Lung (tissue), 12 donors: ENCODE results near the gene LCORL. TPM values are rescaled to one million over a fixed set of nuclear protein-coding genes. Genes with fewer than 3 reads are reported as not detected.

Experiments
- ATAC-seq: fragments of 200-7000 bp; cut with Tn5 transposase; one replicate; pipeline ENCODE4 v1.9.1; 2020; ENCODE audit warnings: moderate number of reproducible peaks; ENCODE audit not compliant: insufficient read depth, low FRiP score
- DNase-seq, 3 donors: peaks; one replicate each; pipeline ENCODE4 v3.0.0-alpha.2; 2013 to 2017
- H3K27ac ChIP-seq, 2 donors: one replicate each; pipeline ENCODE4 v1.5.1; 2013; ENCODE audit warnings: mild to moderate bottlenecking in 2 of 2, moderate library complexity in 2 of 2, control low read depth in 1 of 2, inconsistent platforms in 1 of 2, low read depth in 1 of 2, low read length in 1 of 2
- H3K27me3 ChIP-seq, 3 donors: one replicate each; pipeline ENCODE4 v1.5.1; 2013; ENCODE audit warnings: low read length in 2 of 3; ENCODE audit not compliant: control insufficient read depth in 3 of 3, insufficient read depth in 3 of 3
- H3K36me3 ChIP-seq, 4 donors: one replicate each; pipeline ENCODE4 v1.5.1; 2013; ENCODE audit warnings: low read length in 4 of 4, mild to moderate bottlenecking in 1 of 4, moderate library complexity in 1 of 4; ENCODE audit not compliant: control insufficient read depth in 4 of 4, insufficient read depth in 4 of 4
- H3K4me1 ChIP-seq, 5 donors: one replicate each; pipeline ENCODE4 v1.5.1; 2013; ENCODE audit warnings: low read length in 5 of 5, mild to moderate bottlenecking in 2 of 5, moderate library complexity in 1 of 5; ENCODE audit not compliant: control insufficient read depth in 5 of 5, insufficient read depth in 5 of 5
- H3K4me3 ChIP-seq: one replicate; pipeline ENCODE4 v1.5.1; 2013; ENCODE audit warnings: mild to moderate bottlenecking, control low read depth, moderate library complexity
- H3K9ac ChIP-seq, 2 donors: one replicate each; pipeline ENCODE4 v1.5.1; 2013; ENCODE audit warnings: low read length in 2 of 2, control low read depth in 1 of 2; ENCODE audit not compliant: insufficient read depth in 1 of 2
- H3K9me3 ChIP-seq, 4 donors: one replicate each; pipeline ENCODE4 v1.5.1; 2013; ENCODE audit warnings: low read length in 3 of 4, mild to moderate bottlenecking in 1 of 4, moderate library complexity in 1 of 4; ENCODE audit not compliant: control insufficient read depth in 4 of 4, insufficient read depth in 3 of 4
- WGBS, 2 donors: extraction: QIAGEN DNeasy Blood & Tissue Kit; methylation state at CpG; one replicate each; pipeline ENCODE4 v1.1.7; 2013; 5-methylcytosine and 5-hydroxymethylcytosine counted together
- polyA plus RNA-seq, 2 donors: library from polyadenylated mRNA; stranded (reverse); fragments of 200-250 nt; gene quantifications; one replicate each; pipeline ENCODE4 v1.2.1, GENCODE V29; 2013
- total RNA-seq, 2 donors: library from RNA; depleted of rRNA in 1 of 2; stranded (reverse); fragments of >200 nt in 1 of 2; gene quantifications; one replicate each; pipeline ENCODE4 v1.2.1, GENCODE V29; 2014 to 2021
- TF ChIP-seq, protein P1 (sequence below): IDR thresholded peaks from 2 replicates; pipeline ENCODE4 v1.5.1; 2012; ENCODE audit warnings: mild to moderate bottlenecking; ENCODE audit errors: control extremely low read depth, extremely low read depth
- donor health status: control.
- donor health status: control.
- donor health status: Bipolar disorder and iron deficiency.
- donor health status: healthy.
- donor health status: DM: yes; HTN: yes; CAD: no.

The LCORL gene
- total and polyA plus RNA-seq, 4 donors = 2.8 to 29.0 (median 7.0) TPM

DNA sequence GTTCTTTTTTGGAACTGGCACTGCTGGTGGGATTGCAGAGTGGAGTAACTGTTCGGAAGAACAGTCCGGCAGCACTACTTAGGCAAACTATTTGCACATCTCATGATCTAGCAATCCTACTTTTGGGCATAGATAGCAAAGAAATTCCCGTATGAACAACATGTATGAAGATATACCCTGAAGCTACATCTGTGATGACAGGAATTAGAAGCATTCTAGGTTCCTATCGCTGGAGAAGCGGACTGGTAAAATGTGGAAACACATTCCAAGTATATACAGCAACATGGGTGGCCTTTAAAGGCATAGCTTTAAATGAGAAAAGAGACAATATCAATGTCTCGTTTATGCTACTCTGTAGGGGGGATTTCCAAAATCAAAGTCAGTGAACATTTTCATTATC, 214.1 kb downstream of the LCORL start:
- Histone ChIP-seq H3K36me3 (peaks cover 14 to 25% (median 18%) of the 10 kb centered on the region in 4 donors), H3K27ac (no peak overlapping the region), H3K27me3 (no peaks in the 10 kb centered on the region), H3K4me3 (no peak overlapping the region), H3K4me1 (peaks cover 7 to 33% (median 8%) of the 10 kb centered on the region in 5 donors), H3K9me3 (peaks cover 0 to 3% (median 0%) of the 10 kb centered on the region in 4 donors), H3K9ac (peak overlapping the region in 1 of 2 donors; percentile 40)
- ATAC-seq (no peak), DNase-seq (peak; percentile 12 to 50 (median 50))
- TF ChIP-seq, protein P1, sequence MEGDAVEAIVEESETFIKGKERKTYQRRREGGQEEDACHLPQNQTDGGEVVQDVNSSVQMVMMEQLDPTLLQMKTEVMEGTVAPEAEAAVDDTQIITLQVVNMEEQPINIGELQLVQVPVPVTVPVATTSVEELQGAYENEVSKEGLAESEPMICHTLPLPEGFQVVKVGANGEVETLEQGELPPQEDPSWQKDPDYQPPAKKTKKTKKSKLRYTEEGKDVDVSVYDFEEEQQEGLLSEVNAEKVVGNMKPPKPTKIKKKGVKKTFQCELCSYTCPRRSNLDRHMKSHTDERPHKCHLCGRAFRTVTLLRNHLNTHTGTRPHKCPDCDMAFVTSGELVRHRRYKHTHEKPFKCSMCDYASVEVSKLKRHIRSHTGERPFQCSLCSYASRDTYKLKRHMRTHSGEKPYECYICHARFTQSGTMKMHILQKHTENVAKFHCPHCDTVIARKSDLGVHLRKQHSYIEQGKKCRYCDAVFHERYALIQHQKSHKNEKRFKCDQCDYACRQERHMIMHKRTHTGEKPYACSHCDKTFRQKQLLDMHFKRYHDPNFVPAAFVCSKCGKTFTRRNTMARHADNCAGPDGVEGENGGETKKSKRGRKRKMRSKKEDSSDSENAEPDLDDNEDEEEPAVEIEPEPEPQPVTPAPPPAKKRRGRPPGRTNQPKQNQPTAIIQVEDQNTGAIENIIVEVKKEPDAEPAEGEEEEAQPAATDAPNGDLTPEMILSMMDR = no peak
- WGBS, 2 donors = 60 to 76% methylated on average over 6 of the region's 6 CpGs

- Histone ChIP-seq H3K4me3 (no peak overlapping the region), H3K9ac (no peak overlapping the region), H3K9me3 (peaks cover 0 to 3% (median 0%) of the 10 kb centered on the region in 4 donors), H3K27ac (no peak overlapping the region), H3K4me1 (peaks cover 0 to 26% (median 8%) of the 10 kb centered on the region in 5 donors), H3K27me3 (no peaks in the 10 kb centered on the region), H3K36me3 (peaks cover 14 to 27% (median 21%) of the 10 kb centered on the region in 4 donors)
- TF ChIP-seq, protein P1 = no peak
- ATAC-seq = no peak
- no peak for DNase-seq
- 94 to 95% methylated on average over 3 of the region's 3 CpGs for WGBS, 2 donors
Observed at GRCh38 chr4:17805580-17806155, 215.9 kb downstream of the LCORL start.

DNA sequence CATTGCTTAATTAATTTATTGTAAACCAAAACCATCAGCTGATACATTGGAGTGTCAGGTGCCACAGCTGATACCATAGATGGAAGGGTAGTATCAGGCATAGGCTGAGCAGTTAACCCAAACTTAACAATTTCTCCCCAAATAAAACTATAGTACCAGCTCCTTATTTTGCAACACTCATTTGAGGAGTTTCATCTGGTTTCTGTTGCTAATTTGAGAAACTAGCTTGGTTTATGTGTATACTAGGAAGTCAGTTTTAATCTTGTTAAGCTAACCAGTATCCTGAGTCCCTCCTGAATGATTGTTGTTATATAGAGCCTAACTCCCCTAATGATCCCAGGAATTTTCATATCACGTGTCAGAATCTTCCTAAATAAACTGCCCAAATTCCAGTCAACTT, 223.7 kb downstream of the LCORL start:
- 95 to 100% methylated on average over 1 of the region's 1 CpG for WGBS, 2 donors
- H3K4me1 ChIP-seq = no peaks in the 10 kb centered on the region
- no peak overlapping the region for H3K9ac ChIP-seq
- no peaks in the 10 kb centered on the region for H3K9me3 ChIP-seq
- DNase-seq (no peak), ATAC-seq (no peak)
- no peaks in the 10 kb centered on the region for H3K27me3 ChIP-seq
- H3K27ac ChIP-seq = no peak overlapping the region
- no peak overlapping the region for H3K4me3 ChIP-seq
- TF ChIP-seq, protein P1 = no peak
- peaks cover 2 to 14% (median 13%) of the 10 kb centered on the region in 4 donors for H3K36me3 ChIP-seq

DNA sequence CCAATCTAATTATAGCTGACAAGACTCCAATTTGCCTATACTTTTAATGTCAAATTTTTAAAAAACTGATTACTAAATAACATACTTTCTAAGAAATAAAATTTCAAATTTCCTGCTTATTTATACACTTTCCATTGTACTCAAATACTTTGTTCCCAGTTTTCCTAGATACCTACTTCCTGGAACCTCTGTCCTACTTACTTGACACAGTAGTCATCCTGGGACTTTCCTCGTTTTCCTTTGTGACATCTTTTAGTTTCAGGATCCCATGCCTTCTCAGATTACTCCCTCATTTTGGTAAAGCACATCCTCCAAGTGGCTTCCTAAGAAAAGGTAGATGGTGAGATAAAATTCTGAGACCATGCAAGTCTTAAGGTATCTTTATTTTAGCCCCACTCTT, 226.8 kb downstream of the LCORL start:
- H3K27ac ChIP-seq = no peak overlapping the region
- DNase-seq = no peak
- 65 to 67% methylated on average over 1 of the region's 1 CpG for WGBS, 2 donors
- no peaks in the 10 kb centered on the region for H3K4me1 ChIP-seq
- H3K9me3 ChIP-seq = no peaks in the 10 kb centered on the region
- TF ChIP-seq, protein P1 = no peak
- peaks cover 2 to 10% (median 8%) of the 10 kb centered on the region in 4 donors for H3K36me3 ChIP-seq
- no peak overlapping the region for H3K4me3 ChIP-seq
- H3K27me3 ChIP-seq = no peaks in the 10 kb centered on the region
- no peak for ATAC-seq
- H3K9ac ChIP-seq = no peak overlapping the region
